HepG2 (cell line): ENCODE data around the gene TDRD9. TPM values are rescaled to one million over a fixed set of nuclear protein-coding genes. Genes with fewer than 3 reads are reported as not detected.

Experiments used
- AKAP8 ChIP-seq: sonication (generic); formaldehyde crosslinking; IDR thresholded peaks from 2 replicates; pipeline ENCODE4 v1.5.1; 2020; ENCODE audit warnings: mild to moderate bottlenecking, missing genetic modification reagents
- EZH2 ChIP-seq: conservative IDR thresholded peaks from 2 replicates; pipeline ENCODE4 v1.6.1; 2012; ENCODE audit warnings: mild to moderate bottlenecking, low read depth, low read length, moderate library complexity
- HNRNPLL ChIP-seq: fragments of 200-400 bp; formaldehyde crosslinking; IDR thresholded peaks from 2 replicates; pipeline ENCODE4 v1.6.1; 2017; ENCODE audit warnings: mild to moderate bottlenecking, low read depth, low read length; ENCODE audit not compliant: poor library complexity, severe bottlenecking
- KDM2A ChIP-seq: sonication (generic); formaldehyde crosslinking; IDR thresholded peaks from 2 replicates; pipeline ENCODE4 v1.4.0; 2020; ENCODE audit warnings: low read depth, missing genetic modification reagents, borderline replicate concordance
- NFKB2 ChIP-seq: sonication (generic); formaldehyde crosslinking; IDR thresholded peaks from 2 replicates; pipeline ENCODE4 v1.4.0; 2020; ENCODE audit warnings: missing genetic modification reagents, borderline replicate concordance
- XBP1 ChIP-seq: sonication (generic); formaldehyde crosslinking; IDR thresholded peaks from 2 replicates; pipeline ENCODE4 v1.5.0; 2020; ENCODE audit warnings: missing genetic modification reagents
- ZFX ChIP-seq: sonication (generic); formaldehyde crosslinking; IDR thresholded peaks from 2 replicates; pipeline ENCODE4 v1.4.0; 2020; ENCODE audit warnings: mild to moderate bottlenecking, low read depth, missing genetic modification reagents, moderate library complexity
- polyA plus RNA-seq, 8 experiments: library from polyadenylated mRNA; depleted of rRNA in 3 of 8; stranded (reverse) in 7 of 8; unstranded in 1 of 8; fragments of >200 nt; fragmentation: Illumina TruSeq in 4 of 8; extraction: Trizol in 4 of 8; gene quantifications; 2 replicates each; pipeline versions ENCODE4 v1.2.1 to v1.2.3, GENCODE V29; 2011 to 2016; ENCODE audit warnings: low read depth in 4 of 8, missing spikeins in 1 of 8, mixed read lengths in 1 of 8; ENCODE audit not compliant: insufficient read depth in 1 of 8
- total RNA-seq, 5 experiments: library from RNA; depleted of rRNA; stranded (reverse); fragments of >200 nt; fragmentation: Illumina TruSeq; extraction: Trizol; gene quantifications; 2 replicates each; pipeline ENCODE4 v1.2.3, GENCODE V29; 2016; ENCODE audit warnings: low read depth in 1 of 5
- TF ChIP-seq, protein P1 (sequence below): fragments of 450-650 bp; IDR thresholded peaks from 2 replicates; pipeline ENCODE4 v1.6.1; 2017; ENCODE audit warnings: mild to moderate bottlenecking
- TF ChIP-seq, protein P2 (sequence below): sonication (generic); formaldehyde crosslinking; IDR thresholded peaks from 2 replicates; pipeline ENCODE4 v1.4.0; 2020; ENCODE audit warnings: mild to moderate bottlenecking, low read depth, missing genetic modification reagents
- TF ChIP-seq, protein P3 (sequence below): sonication (generic); formaldehyde crosslinking; IDR thresholded peaks from 2 replicates; pipeline ENCODE4 v1.4.0; 2020; ENCODE audit warnings: missing genetic modification reagents
- TF ChIP-seq, protein P4 (sequence below): IDR thresholded peaks from 2 replicates; pipeline ENCODE4 v1.6.1; 2016
- TF ChIP-seq, protein P5 (sequence below): sonication (generic); formaldehyde crosslinking; IDR thresholded peaks from 2 replicates; pipeline ENCODE4 v1.5.0; 2020; ENCODE audit warnings: mild to moderate bottlenecking, missing genetic modification reagents, moderate library complexity
- TF ChIP-seq, protein P6 (sequence below): sonication (generic); formaldehyde crosslinking; IDR thresholded peaks from one replicate; pipeline ENCODE4 v1.5.1; 2020; ENCODE audit warnings: mild to moderate bottlenecking, missing genetic modification reagents; ENCODE audit errors: not compliant biosample characterization

The TDRD9 gene
- total and polyA plus RNA-seq, 2 of the 13 experiments (the other 11 are each of a cell fraction or from before 2014, with no cell fraction given), result not detected

DNA sequence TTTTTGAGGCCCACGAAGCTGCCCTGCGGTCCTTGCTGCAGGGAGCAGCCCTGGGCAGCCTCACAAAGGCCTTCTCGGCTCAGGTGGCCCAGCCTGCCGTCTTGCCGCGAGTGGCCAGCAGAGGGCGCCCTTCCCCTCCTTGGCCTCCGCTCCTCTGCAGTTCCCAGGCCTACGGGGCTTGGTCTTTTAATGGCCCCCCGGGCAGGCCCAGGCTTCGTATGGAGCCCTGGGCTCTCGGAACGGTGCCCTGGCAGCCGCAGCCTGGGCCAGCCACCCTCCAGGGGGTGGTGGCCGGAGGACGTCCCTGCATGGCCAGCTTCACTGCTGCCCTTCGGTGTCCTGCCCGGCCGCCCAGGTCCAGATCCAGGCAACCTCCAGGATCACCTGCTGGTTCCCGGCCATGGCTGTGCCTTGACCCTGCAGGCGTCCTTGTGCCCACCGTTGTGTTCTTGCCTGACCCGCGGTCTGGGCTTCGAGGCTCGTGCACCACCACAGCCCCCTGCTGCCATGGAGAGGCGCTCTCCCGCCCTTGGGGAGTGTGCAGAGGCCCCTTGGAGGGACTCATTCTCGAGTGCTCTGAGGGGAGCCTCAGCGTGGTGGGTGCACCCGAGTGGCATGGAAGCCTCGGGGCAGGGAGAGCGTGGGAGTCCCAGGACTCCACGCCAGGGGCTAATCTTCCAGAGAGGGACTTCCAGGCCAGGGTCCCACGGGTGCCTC lies 166.6 kb downstream of the TDRD9 start (continued):
- TF ChIP-seq, protein P1, sequence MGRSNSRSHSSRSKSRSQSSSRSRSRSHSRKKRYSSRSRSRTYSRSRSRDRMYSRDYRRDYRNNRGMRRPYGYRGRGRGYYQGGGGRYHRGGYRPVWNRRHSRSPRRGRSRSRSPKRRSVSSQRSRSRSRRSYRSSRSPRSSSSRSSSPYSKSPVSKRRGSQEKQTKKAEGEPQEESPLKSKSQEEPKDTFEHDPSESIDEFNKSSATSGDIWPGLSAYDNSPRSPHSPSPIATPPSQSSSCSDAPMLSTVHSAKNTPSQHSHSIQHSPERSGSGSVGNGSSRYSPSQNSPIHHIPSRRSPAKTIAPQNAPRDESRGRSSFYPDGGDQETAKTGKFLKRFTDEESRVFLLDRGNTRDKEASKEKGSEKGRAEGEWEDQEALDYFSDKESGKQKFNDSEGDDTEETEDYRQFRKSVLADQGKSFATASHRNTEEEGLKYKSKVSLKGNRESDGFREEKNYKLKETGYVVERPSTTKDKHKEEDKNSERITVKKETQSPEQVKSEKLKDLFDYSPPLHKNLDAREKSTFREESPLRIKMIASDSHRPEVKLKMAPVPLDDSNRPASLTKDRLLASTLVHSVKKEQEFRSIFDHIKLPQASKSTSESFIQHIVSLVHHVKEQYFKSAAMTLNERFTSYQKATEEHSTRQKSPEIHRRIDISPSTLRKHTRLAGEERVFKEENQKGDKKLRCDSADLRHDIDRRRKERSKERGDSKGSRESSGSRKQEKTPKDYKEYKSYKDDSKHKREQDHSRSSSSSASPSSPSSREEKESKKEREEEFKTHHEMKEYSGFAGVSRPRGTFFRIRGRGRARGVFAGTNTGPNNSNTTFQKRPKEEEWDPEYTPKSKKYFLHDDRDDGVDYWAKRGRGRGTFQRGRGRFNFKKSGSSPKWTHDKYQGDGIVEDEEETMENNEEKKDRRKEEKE, result no peak
- TF ChIP-seq EZH2 (no peak), NFKB2 (CRISPR knock-in tag) (peak; percentile 29; the same call in 1 of the 2 replicates), XBP1 (CRISPR knock-in tag) (no peak), AKAP8 (CRISPR knock-in tag) (no peak), ZFX (CRISPR knock-in tag) (peak; percentile 65), KDM2A (CRISPR knock-in tag) (peak; percentile 37; the same call in 1 of the 2 replicates), HNRNPLL (peak; percentile 22)
- TF ChIP-seq, protein P2, sequence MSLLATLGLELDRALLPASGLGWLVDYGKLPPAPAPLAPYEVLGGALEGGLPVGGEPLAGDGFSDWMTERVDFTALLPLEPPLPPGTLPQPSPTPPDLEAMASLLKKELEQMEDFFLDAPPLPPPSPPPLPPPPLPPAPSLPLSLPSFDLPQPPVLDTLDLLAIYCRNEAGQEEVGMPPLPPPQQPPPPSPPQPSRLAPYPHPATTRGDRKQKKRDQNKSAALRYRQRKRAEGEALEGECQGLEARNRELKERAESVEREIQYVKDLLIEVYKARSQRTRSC (CRISPR knock-in tag), result no peak
- TF ChIP-seq, protein P3, sequence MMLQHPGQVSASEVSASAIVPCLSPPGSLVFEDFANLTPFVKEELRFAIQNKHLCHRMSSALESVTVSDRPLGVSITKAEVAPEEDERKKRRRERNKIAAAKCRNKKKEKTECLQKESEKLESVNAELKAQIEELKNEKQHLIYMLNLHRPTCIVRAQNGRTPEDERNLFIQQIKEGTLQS (CRISPR knock-in tag), result no peak
- TF ChIP-seq, protein P4, sequence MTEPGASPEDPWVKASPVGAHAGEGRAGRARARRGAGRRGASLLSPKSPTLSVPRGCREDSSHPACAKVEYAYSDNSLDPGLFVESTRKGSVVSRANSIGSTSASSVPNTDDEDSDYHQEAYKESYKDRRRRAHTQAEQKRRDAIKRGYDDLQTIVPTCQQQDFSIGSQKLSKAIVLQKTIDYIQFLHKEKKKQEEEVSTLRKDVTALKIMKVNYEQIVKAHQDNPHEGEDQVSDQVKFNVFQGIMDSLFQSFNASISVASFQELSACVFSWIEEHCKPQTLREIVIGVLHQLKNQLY (CRISPR knock-in tag), result no peak
- TF ChIP-seq, protein P5, sequence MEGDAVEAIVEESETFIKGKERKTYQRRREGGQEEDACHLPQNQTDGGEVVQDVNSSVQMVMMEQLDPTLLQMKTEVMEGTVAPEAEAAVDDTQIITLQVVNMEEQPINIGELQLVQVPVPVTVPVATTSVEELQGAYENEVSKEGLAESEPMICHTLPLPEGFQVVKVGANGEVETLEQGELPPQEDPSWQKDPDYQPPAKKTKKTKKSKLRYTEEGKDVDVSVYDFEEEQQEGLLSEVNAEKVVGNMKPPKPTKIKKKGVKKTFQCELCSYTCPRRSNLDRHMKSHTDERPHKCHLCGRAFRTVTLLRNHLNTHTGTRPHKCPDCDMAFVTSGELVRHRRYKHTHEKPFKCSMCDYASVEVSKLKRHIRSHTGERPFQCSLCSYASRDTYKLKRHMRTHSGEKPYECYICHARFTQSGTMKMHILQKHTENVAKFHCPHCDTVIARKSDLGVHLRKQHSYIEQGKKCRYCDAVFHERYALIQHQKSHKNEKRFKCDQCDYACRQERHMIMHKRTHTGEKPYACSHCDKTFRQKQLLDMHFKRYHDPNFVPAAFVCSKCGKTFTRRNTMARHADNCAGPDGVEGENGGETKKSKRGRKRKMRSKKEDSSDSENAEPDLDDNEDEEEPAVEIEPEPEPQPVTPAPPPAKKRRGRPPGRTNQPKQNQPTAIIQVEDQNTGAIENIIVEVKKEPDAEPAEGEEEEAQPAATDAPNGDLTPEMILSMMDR (CRISPR knock-in tag), result peak; percentile 90
- TF ChIP-seq, protein P6, sequence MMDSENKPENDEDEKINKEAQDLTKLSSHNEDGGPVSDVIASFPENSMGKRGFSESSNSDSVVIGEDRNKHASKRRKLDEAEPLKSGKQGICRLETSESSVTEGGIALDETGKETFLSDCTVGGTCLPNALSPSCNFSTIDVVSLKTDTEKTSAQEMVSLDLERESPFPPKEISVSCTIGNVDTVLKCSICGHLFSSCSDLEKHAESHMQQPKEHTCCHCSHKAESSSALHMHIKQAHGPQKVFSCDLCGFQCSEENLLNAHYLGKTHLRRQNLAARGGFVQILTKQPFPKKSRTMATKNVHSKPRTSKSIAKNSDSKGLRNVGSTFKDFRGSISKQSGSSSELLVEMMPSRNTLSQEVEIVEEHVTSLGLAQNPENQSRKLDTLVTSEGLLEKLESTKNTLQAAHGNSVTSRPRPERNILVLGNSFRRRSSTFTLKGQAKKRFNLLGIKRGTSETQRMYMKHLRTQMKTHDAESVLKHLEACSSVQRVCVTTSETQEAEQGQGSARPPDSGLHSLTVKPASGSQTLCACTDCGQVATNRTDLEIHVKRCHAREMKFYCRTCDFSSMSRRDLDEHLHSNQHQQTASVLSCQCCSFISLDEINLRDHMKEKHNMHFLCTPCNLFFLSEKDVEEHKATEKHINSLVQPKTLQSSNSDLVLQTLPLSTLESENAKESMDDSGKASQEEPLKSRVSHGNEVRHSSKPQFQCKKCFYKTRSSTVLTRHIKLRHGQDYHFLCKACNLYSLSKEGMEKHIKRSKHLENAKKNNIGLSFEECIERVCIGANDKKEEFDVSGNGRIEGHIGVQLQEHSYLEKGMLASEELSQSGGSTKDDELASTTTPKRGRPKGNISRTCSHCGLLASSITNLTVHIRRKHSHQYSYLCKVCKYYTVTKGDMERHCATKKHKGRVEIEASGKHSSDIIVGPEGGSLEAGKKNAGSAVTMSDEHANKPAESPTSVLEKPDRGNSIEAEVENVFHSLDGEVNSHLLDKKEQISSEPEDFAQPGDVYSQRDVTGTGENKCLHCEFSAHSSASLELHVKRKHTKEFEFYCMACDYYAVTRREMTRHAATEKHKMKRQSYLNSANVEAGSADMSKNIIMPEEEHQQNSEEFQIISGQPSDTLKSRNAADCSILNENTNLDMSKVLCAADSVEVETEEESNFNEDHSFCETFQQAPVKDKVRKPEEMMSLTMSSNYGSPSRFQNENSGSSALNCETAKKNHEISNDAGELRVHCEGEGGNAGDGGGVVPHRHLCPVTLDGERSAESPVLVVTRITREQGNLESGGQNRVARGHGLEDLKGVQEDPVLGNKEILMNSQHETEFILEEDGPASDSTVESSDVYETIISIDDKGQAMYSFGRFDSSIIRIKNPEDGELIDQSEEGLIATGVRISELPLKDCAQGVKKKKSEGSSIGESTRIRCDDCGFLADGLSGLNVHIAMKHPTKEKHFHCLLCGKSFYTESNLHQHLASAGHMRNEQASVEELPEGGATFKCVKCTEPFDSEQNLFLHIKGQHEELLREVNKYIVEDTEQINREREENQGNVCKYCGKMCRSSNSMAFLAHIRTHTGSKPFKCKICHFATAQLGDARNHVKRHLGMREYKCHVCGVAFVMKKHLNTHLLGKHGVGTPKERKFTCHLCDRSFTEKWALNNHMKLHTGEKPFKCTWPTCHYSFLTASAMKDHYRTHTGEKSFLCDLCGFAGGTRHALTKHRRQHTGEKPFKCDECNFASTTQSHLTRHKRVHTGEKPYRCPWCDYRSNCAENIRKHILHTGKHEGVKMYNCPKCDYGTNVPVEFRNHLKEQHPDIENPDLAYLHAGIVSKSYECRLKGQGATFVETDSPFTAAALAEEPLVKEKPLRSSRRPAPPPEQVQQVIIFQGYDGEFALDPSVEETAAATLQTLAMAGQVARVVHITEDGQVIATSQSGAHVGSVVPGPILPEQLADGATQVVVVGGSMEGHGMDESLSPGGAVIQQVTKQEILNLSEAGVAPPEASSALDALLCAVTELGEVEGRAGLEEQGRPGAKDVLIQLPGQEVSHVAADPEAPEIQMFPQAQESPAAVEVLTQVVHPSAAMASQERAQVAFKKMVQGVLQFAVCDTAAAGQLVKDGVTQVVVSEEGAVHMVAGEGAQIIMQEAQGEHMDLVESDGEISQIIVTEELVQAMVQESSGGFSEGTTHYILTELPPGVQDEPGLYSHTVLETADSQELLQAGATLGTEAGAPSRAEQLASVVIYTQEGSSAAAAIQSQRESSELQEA, result no peak
